Psoas muscle (tissue), 8 donors: ENCODE measurements around the gene ATG12. TPM values are rescaled to one million over a fixed set of nuclear protein-coding genes. Genes with fewer than 3 reads are reported as not detected.

ENCODE experiments used
- ATAC-seq, 4 donors: fragments of 200-7000 bp; cut with Tn5 transposase; one replicate each; pipeline ENCODE4 v1.9.1; 2020; ENCODE audit warnings: moderate library complexity in 3 of 4, mild to moderate bottlenecking in 2 of 4
- DNase-seq, 2 donors: peaks; one replicate each; pipeline ENCODE4 v3.0.0-alpha.2; 2020
- H3K27ac ChIP-seq: fragments of 200-600 bp; one replicate; pipeline ENCODE4 v1.8.0; 2022
- H3K27me3 ChIP-seq, 3 donors: fragments of 200-600 bp in 1 of 3; one replicate each; pipeline versions ENCODE4 v1.6.1 to v1.8.0; 2013 to 2022; ENCODE audit warnings: low read length in 2 of 3, mild to moderate bottlenecking in 2 of 3, moderate library complexity in 1 of 3; ENCODE audit not compliant: insufficient read depth in 3 of 3
- H3K36me3 ChIP-seq, 2 donors: fragments of 200-600 bp in 1 of 2; one replicate each; pipeline versions ENCODE4 v1.6.1 to v1.8.0; 2013 to 2022; ENCODE audit warnings: low read depth in 1 of 2, mild to moderate bottlenecking in 1 of 2, moderate library complexity in 1 of 2; ENCODE audit not compliant: insufficient read depth in 1 of 2
- H3K4me1 ChIP-seq: fragments of 200-600 bp; one replicate; pipeline ENCODE4 v1.8.0; 2022
- H3K4me3 ChIP-seq: fragments of 200-600 bp; one replicate; pipeline ENCODE4 v1.8.0; 2022; ENCODE audit warnings: mild to moderate bottlenecking
- H3K9me3 ChIP-seq: fragments of 200-600 bp; one replicate; pipeline ENCODE4 v1.8.0; 2022
- CTCF ChIP-seq: fragments of 200-600 bp; IDR thresholded peaks from one replicate; pipeline ENCODE4 v1.8.0; 2022; ENCODE audit warnings: antibody characterized with exemption
- WGBS, 3 donors: extraction: QIAGEN DNeasy Blood & Tissue Kit; methylation state at CpG; one replicate each; pipeline versions ENCODE4 v1.1.6 to v1.1.7; 2013; 5-methylcytosine and 5-hydroxymethylcytosine counted together
- intact Hi-C, 2 donors: fragments of 100-400 bp; cut with DNase I; formaldehyde crosslinking; loops; one replicate each; pipeline versions ENCODE4 v1.11.0 to v1.14.2; 2022
- polyA plus RNA-seq, 3 donors: library from polyadenylated mRNA; stranded (reverse); fragments of 200-250 nt; gene quantifications; one replicate each; pipeline ENCODE4 v1.2.3, GENCODE V29; 2013
- total RNA-seq, 4 donors: library from RNA; stranded (reverse); fragmentation: NEBNext Ultra II Directional in 2 of 4; extraction: Animal tissue kit (Norgen Biotek cat#: 25700) in 2 of 4; gene quantifications; one replicate each; pipeline versions ENCODE4 v1.2.1 to v1.2.4, GENCODE V29; 2021 to 2023
- donor health status: healthy with polysubstance abuse.
- donor health status: DM: no; HTN: no; CAD: no; lungs with moderate emphysema.
- donor health status: Bipolar disorder and iron deficiency.
- donor health status: healthy.
- donor health status: DM: yes; HTN: yes; CAD: no.
- donor health status: DM: no; HTN: no; CAD: no.
- donor health status: DM: no; HTN: no; CAD: no.
- donor health status: DM: yes; HTN: yes; CAD: no.

The ATG12 gene
- total and polyA plus RNA-seq, 7 donors, result 19.6 to 44.2 (median 32.8) TPM

- H3K9me3 ChIP-seq, result no peaks in the 10 kb centered on the region
- TF ChIP-seq CTCF, result no peak
- H3K27me3 ChIP-seq, result no peaks in the 10 kb centered on the region
- no peaks in the 10 kb centered on the region for H3K4me1 ChIP-seq
- no peak overlapping the region for H3K4me3 ChIP-seq
- no peak overlapping the region for H3K27ac ChIP-seq
- WGBS, 3 donors, result 15 to 24% (median 19%) methylated on average over 6 of the region's 6 CpGs
- H3K36me3 ChIP-seq, result no peaks in the 10 kb centered on the region
- intact Hi-C loops, result no loop called here
- no peak for ATAC-seq
- DNase-seq, result no peak
Measured at GRCh38 chr5:115785381-115786065, 55.8 kb downstream of the ATG12 start.

GRCh38 chr5:115778417-115778816, 62.9 kb downstream of the ATG12 start:
- 49 to 61% (median 61%) methylated on average over 1 of the region's 1 CpG for WGBS, 3 donors
- Histone ChIP-seq H3K4me1 (no peaks in the 10 kb centered on the region), H3K4me3 (no peak overlapping the region), H3K9me3 (no peaks in the 10 kb centered on the region), H3K27ac (no peak overlapping the region), H3K36me3 (no peaks in the 10 kb centered on the region), H3K27me3 (no peaks in the 10 kb centered on the region)
- no peak for TF ChIP-seq CTCF
- ATAC-seq (no peak), DNase-seq (no peak)
- intact Hi-C loops, result no loop called here

Other genes with a start within 250 kb of the ATG12 start
- gene TICAM2, start 239.1 kb downstream of the ATG12 start, total RNA-seq, result 1 to 10 TPM; 1.2 to 4.9 (median 1.7) TPM
- 1 to 10 TPM in 2 of 3 donors, under 1 TPM in 1; 0.63 to 2.9 (median 1.3) TPM for gene TICAM2, start 239.1 kb downstream of the ATG12 start, polyA plus RNA-seq
- gene TMED7, start 215.5 kb downstream of the ATG12 start, total RNA-seq, result 10 to 100 TPM; 34.2 to 59.0 (median 40.6) TPM
- 10 to 100 TPM; 18.3 to 33.5 (median 28.2) TPM for gene TMED7, start 215.5 kb downstream of the ATG12 start, polyA plus RNA-seq
- 1 to 10 TPM; 1.0 to 2.7 (median 2.4) TPM for gene CDO1, start 24.9 kb downstream of the ATG12 start, total RNA-seq
- gene CDO1, start 24.9 kb downstream of the ATG12 start, polyA plus RNA-seq, result 1 to 10 TPM; 3.0 to 5.2 (median 4.6) TPM
- 10 to 100 TPM; 20.2 to 29.6 (median 26.3) TPM for gene AP3S1, start 370 bp upstream of the ATG12 start, total RNA-seq
- gene AP3S1, start 370 bp upstream of the ATG12 start, polyA plus RNA-seq, result 10 to 100 TPM; 24.8 to 30.8 (median 29.9) TPM
- gene LVRN, start 120.9 kb upstream of the ATG12 start, total RNA-seq, result 1 to 10 TPM in 2 of 4 donors, under 1 TPM in 2; 0.64 to 2.0 (median 1.1) TPM
- under 1 TPM; 0.79 to 0.91 (median 0.79) TPM for gene LVRN, start 120.9 kb upstream of the ATG12 start, polyA plus RNA-seq
- gene ARL14EPL, start 190.9 kb upstream of the ATG12 start, total RNA-seq, result not detected
- gene ARL14EPL, start 190.9 kb upstream of the ATG12 start, polyA plus RNA-seq, result under 1 TPM in 2 of 3 donors, not detected in 1; 0.03 to 0.08 TPM
- gene COMMD10, start 243.5 kb upstream of the ATG12 start, total RNA-seq, result 10 to 100 TPM; 15.0 to 21.8 (median 17.9) TPM
- gene COMMD10, start 243.5 kb upstream of the ATG12 start, polyA plus RNA-seq, result 10 to 100 TPM in 1 of 3 donors, 1 to 10 TPM in 2; 8.4 to 23.0 (median 9.8) TPM